Umbilical cord (tissue), 2 donors: ENCODE measurements around the gene IRF2BP2. TPM values are rescaled to one million over a fixed set of nuclear protein-coding genes. Genes with fewer than 3 reads are reported as not detected.
"Not testable (repeated sequence)": the region's sequence is repeated elsewhere in the genome, so short reads cannot be mapped to it uniquely, and the experiment has no call there.

Source experiments
- DNase-seq: peaks from one replicate; pipeline ENCODE4 v3.0.0-alpha.2; 2015; ENCODE audit warnings: low spot score
- total RNA-seq: library from RNA; depleted of rRNA; stranded (reverse); fragments of >200 nt; gene quantifications from one replicate; pipeline ENCODE4 v1.2.3, GENCODE V29; 2014; ENCODE audit warnings: low replicate concordance; ENCODE audit not compliant: insufficient read depth

IRF2BP2 gene
- total RNA-seq: 63.8 TPM

- DNase-seq: peak; percentile 87
These were observed at the start of gene IRF2BP2 for GRCh38 chr1:234610061-234610665. TSS of gene IRF2BP2 (minus strand) at chr1:234610178. CDS start at chr1:234609494, 684 bp downstream.

DNA sequence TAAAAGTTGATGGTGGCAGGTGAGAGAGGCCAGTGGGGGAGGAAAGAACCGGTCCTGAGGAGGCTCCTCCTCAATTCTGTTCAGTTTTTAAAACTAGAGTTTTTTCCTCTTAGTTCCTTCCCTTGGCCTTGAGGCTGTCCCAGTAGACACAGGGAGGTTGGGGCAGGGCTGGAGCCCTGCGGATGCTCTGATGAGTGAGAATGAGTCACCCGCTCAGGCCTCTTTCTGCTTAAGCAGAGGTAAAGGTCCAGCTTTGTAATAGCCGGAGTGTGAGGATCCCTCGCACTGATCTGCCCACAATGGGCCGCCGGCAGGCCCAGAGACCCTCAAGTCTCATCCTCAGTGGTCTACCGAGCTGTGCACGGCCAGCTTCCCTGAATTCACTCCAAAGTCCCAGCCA is 49.6 kb upstream of the IRF2BP2 start:
- DNase-seq: no peak

GRCh38 chr1:234658138-234658537 is 48.2 kb upstream of the IRF2BP2 start:
- peak; percentile 22 for DNase-seq

DNA sequence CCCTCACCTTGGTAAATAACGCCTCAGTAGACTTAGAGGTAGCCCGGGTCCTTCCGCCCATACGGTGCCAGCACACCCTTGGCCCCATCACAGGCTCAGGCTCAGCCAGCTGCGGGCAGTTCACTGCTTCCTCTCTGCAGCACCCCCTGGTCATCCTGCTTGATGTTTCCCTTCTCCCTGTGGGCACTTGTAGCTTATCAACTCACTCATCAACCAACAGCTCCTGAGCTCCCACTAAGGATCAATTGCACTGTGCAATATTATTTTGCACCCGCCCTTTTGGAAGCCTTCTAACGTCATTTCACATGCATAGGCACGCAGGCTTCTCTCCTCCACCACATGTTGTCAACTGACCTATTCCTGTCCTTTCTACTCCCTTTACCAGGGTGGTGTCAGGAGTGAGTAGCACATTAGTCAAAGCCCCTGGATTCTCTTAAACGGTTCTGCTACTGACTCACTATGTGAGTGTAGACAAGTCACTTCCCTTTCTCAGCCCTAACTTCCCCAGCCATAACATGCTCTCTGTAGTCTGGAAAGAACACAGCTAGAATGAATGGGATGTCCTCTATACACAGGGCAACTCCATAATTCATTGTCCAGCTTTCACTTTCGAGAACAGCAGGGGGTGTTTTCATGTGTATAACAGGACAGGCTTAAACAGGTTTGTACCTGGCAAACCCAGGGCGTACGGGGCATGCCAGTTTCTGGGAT is 47.1 kb upstream of the IRF2BP2 start:
- DNase-seq: peak; percentile 37

- DNase-seq: no peak
These were observed 46.3 kb upstream of the IRF2BP2 start for GRCh38 chr1:234656070-234656895.

- DNase-seq: no peak
These were observed 45.5 kb upstream of the IRF2BP2 start for GRCh38 chr1:234655328-234656069.

GRCh38 chr1:234654002-234654733 is 44.2 kb upstream of the IRF2BP2 start:
- DNase-seq: no peak

DNA sequence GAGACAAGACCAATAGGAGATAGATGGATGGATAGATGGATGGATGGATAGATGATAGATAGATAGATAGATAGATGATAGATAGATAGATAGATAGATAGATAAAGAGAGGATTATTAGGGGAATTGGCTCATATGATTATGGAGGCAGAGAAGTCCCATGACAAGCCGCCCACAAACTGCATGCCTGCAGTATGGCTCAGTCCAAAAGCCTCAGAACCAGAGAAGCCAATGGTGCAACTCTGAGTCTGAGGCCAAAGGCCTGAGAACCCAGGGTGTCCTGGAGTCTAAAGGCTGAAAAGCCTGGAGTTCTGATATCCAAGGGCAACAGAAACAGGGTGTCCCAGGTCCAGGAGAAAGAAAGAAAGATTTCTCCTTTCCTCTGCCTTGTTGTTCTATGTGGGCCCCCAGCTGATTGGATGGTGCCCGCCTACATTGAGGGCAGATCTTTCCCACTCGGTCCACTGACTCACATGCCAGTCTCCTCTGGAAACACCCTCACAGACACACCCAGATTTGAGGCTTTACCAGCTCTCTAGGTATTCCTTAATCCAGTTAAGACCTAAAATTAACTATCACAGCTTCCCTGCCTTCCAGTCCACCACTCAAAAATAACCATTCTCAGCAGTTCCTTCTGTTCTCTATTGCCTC is 39.6 kb upstream of the IRF2BP2 start:
- DNase-seq: no peak

DNA sequence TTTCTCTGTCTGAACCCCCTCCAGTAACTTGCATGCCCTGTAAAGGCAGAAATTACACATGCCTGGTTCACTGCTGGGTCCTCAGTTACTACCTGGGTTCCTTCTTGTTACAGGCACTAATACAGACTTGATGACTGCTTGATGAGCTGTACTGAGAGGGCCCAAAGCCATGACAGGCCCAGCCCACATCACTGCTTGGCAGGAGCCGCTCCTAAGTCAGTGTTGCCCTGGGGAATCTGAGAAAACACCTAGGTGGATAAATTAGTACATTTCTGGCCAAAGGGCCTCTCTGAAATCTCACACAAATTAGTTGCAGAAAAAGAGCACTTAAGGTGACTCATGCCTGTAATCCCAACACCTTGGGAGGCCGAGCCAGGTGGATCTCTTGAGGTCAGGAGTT is 37.8 kb upstream of the IRF2BP2 start:
- DNase-seq: no peak

DNA sequence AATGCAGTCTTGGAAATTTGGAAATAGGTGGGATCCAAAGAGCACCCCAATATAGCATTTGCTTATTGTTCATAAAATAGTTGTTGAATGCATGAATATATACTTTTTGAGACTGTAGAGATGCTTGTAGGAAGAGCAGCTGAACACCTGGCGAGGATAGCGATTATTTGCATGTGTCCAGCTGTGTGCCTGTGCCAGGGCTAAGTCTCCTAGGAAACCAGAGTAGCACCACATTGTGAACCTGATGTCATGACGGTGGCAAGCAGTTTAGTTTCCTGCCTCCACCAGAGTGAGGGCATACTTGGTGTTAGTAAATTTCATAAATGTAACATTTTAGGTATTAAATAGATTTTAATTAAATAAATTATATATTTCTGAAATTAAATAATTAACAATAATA is 37.3 kb upstream of the IRF2BP2 start:
- no peak for DNase-seq

- DNase-seq: no peak
These were observed 36.0 kb upstream of the IRF2BP2 start for GRCh38 chr1:234645964-234646363.

DNA sequence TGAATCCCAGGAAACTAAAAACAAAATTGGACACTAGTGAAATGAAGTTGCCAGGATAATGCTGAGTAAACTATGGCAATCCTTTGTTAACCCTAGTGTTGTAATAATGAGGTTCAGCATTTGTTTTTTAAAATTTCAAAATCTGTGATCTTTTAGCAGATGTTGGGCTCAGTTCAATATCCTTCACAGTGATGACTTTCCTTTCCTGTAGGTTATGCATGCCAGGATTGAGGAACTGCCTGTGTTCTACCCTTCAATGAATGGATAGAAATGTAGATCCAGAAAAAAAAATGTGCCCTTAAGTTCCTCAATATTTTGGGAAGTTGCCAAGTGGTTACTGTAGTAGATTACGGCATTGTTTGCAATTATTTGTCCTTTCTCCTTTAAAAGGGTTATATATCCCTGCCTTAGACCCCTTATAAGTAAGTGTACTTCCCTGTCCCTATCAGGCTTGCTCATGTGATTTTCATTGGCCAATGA is 35.5 kb upstream of the IRF2BP2 start:
- DNase-seq: no peak

- no peak for DNase-seq
These were observed 35.0 kb upstream of the IRF2BP2 start for GRCh38 chr1:234644928-234645327.

- no peak for DNase-seq
These were observed 33.8 kb upstream of the IRF2BP2 start for GRCh38 chr1:234643850-234644134.

DNA sequence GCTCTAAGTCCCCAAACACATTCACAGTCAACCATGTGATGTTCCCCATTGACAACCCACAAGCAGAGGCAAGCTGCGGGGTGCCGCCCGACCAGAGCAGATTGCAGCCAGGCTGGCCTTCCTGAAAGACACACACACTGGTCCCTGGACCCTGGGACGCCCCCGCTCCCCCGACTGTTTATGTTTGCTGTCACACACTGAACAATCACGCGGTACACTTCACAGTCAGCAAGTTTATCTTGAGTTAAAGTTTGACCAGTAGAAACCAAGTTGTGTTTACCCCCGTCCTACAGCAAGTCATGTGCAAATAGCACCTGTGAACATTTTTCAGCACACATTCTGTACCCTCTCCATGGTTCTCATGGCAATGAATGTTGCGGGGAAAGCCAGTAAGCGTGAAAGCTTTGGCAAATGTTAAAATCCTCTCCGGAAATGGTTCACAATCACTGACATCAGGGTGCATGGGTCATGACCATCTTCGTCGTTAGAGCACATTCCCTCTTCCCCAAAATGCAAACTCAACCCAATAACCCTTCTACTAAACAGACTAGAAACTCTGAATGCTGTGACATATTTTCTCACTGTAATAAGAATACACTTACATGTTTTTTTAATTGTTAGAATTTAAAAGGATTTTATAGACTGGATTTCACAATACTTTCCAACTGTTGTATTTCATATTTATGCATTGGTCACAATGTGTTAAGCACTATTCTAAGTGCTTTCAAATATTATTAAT is 33.3 kb upstream of the IRF2BP2 start:
- DNase-seq: no peak

DNA sequence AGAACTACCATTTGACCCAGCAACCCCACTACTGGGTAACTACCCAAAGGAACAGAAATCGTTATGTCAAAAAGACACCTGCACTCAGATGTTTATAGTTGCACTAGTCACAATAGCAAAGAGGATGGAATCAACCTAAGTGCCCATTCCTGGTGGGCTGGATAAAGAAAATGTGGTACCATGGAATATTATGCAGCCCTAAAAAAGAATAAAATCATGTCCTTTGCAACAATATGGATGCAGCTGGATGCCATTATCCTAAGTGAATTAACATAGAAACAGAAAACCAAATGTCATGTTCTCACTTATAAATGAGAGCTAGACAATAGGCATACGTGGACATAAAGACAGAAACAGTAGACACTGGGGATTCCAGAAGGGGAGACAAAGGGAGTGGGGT is 32.5 kb upstream of the IRF2BP2 start:
- DNase-seq: no peak

GRCh38 chr1:234639961-234640360 is 30.0 kb upstream of the IRF2BP2 start:
- DNase-seq: no peak

- no peak for DNase-seq
These were observed 29.1 kb upstream of the IRF2BP2 start for GRCh38 chr1:234638832-234639799.

DNA sequence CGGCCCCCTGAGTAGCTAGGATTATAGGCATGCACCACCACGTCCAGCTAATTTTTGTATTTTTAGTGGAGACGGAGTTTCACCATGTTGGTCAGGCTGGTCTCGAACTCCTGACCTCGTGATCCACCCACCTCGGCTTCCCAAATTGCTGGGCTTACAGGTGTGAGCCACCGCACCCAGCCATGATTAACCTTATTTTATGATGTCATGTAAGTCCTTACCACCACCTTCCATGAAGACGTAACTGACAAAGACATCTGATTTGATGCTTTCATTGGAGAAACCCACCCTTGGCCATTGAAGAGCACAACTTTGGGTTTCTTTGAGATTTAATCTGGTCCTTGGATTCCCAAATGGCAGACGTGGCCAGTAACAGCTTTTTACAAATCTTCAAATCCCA is 24.9 kb upstream of the IRF2BP2 start:
- DNase-seq: not testable (repeated sequence)
